CD1c-positive myeloid dendritic cell (primary cell): ENCODE measurements around the gene ANXA2.
A peak's percentile ranks its signal among the peaks of the same experiment; 100 is the strongest.

Experiments used
- DNase-seq: peaks from one replicate; pipeline ENCODE4 v3.0.0-alpha.2; 2016; ENCODE audit errors: extremely low spot score

ANXA2 gene

DNA sequence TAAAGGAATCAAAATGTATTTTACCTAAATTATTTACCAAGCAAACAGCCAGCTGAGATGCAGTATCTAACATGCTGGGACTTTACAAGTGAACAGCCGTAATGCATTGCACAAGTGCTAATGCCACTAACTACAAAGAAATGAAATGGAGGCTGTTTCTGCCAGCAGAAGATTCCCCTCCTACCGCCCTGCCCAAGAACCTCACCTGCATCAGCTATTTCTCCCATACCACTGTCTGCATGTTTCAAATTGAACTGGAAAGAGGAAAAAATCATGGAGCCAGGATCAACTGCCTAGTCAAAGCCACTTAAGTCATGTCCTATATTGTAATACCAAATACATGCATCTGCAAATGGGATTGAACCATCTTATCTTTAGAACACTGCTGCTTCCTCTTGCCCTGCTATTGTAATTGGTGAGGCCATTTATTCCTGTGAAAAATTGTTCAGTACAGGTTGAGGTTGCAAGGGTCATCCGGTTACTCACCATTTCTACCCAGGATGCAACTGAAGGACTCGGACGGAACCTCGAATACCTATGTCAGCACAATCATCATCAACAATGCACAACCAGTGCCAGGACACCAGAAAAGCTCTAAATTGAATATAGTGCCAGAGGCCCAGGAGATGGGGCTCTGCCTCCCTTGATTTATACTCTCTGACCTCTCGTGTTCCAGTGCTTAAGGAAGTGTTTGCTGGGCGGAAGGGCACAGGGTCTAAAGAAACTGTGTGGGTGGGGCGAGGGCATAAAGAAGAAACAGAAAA lies 27.5 kb downstream of the ANXA2 start:
- peak; percentile 51 for DNase-seq

- no peak for DNase-seq
Observed at GRCh38 chr15:60369696-60370095, 28.1 kb downstream of the ANXA2 start.

DNA sequence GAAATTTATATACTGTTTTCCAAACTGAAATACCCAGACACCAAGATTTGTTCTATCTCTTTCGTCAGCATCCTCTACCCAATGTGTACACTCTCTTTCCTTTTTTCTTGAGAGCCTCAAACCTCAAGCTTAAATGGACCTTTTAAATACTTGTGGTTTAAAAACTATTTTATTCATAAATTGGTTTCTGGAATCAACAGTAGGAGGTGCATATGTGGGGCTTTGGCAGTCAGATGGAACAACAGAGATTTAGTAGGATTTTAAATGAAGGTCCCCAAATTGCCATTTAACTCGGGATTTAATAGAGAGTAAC lies 33.2 kb downstream of the ANXA2 start:
- no peak for DNase-seq

GRCh38 chr15:60363903-60364611 lies 33.7 kb downstream of the ANXA2 start:
- no peak for DNase-seq

- DNase-seq: no peak
Observed at GRCh38 chr15:60363087-60363549, 34.7 kb downstream of the ANXA2 start.

- peak; percentile 35 for DNase-seq
Observed at GRCh38 chr15:60362321-60363086, 35.3 kb downstream of the ANXA2 start.

DNA sequence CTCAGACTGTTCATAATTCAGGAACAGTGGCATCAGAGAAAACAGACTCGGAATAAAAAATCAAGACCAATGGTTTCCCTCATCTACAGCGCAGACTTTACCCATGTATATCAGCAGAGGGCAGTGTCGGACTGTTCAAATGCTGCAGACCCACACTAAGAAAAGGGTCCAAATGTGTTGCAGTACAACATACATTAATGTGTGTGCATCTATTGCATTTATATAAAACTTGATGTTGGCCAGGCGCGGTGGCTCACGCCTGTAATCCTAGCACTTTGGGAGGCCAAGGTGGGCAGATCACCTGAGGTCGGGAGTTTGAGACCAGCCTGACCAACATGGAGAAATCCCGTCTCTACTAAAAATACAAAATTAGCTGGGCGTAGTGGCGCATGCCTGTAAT lies 38.0 kb downstream of the ANXA2 start:
- DNase-seq: peak; percentile 54

DNA sequence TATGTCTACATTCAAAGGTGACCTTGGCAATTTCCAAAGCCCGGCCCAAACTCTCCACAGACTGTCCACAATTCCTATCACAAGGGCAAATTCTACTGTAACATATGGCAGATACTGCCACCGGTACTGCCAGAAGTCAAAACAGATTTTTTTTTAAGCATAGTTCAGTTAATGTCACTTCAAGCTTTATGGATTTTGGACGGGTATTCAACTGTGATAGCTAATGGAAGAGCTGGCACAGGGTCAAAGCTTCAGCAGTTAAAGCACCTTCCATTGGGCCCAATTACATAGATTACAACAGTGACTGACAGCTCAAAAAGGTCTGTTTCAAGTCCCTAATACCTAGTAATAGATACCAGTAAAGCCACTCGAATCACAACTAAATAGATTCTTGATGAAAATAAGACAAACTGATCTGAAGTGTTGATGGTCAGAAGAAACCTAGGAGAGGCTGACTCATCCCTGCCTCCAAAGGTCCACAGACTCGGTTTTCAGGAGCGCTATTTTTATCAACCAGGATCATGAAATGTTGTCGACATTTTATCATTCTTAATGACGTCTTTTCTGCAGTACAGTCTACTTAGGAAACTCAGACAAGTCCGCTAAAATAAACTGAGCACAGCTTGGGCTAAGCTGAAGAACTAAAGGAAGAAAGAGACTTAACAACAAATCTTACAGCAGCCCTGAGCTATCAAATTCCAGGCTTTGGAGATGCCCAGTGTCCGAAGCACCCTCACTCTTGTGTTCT lies 38.7 kb downstream of the ANXA2 start:
- no peak for DNase-seq

DNA sequence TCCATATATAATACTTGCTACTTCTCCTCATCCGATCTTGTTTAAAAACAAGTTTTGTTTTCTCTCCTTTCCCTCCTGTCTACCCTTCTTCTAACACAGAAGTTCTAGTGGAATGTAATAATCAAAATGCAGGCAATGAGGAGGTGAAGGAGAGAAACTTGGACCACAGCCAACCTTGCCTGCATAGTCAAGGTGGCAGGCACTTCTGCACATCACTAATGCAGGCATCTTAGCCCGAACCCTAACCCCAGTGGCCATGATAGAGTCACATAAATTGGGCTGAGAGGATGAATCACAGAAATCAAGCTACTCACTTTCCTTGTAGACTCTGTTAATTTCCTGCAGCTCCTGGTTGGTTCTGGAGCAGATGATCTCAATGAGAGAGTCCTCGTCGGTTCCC lies 41.0 kb downstream of the ANXA2 start:
- no peak for DNase-seq

DNA sequence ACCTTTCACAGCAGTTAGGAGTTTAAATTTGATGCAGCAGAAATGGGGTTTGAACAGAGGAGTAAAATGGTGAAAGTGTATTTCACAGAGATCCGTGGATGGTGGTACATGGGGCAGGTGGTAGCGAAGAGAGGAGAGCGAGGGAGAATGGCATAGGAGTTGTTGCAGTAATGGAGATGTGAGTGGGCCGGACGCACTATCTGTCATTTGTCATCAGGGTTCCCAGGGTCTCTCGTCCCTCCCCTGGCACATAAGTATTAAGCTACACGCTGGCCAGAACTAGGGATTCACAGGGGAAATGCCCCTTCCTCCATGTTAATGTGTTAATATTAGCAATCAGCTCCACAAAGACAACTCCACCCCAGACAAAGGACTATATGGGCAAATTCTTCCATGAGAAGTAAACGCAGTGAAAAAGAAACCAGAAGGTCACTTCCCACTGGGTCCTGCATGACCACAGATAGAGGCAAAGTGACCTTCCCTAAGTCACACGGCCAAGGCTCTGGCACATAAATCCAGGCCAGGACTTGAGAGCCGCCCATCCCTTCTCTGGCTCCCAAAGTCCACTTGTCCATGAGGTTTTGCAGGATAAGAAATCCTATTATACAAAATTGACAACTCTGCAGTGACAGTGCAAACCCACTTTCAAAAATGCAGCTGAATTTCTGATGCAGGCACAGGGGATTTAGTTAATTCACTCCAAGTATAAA lies 42.5 kb downstream of the ANXA2 start:
- no peak for DNase-seq

DNA sequence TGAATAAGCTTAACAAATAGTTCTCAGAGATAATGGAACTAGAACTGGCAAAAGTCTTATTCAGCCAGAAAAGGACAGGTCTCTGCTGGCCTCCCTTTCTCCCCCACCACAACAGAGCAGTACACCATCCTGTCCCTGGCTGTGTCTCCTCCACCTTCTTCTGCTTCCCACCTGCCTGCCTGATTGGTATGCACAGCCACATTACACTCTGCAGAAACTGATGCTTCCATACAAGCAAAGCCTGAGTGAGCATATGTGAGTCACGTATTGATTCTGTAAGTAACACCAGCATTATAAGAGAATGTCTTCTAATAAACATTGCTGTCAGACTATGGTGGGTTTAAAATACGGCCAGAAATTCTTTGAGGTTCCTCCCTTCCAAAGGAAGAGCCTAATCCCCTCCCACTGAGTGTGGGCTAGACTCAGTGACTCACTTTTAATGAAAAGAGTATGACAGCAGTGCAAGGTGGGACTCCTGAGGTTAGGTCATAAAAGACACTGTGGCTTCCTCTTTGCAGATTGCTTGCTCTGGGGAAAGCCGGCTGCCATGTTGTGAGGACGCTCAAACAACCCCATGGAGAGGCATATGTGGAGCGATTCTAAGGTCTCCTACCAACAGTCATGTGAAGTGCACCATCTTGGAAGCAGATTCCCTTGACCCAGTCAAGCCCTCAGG lies 44.4 kb downstream of the ANXA2 start:
- peak; percentile 22 for DNase-seq

- DNase-seq: no peak
Observed at GRCh38 chr15:60352525-60352924, 45.3 kb downstream of the ANXA2 start.

- no peak for DNase-seq
Observed at GRCh38 chr15:60351066-60351465, 46.7 kb downstream of the ANXA2 start.

- DNase-seq: no peak
Observed at GRCh38 chr15:60350108-60350507, 47.7 kb downstream of the ANXA2 start.

DNA sequence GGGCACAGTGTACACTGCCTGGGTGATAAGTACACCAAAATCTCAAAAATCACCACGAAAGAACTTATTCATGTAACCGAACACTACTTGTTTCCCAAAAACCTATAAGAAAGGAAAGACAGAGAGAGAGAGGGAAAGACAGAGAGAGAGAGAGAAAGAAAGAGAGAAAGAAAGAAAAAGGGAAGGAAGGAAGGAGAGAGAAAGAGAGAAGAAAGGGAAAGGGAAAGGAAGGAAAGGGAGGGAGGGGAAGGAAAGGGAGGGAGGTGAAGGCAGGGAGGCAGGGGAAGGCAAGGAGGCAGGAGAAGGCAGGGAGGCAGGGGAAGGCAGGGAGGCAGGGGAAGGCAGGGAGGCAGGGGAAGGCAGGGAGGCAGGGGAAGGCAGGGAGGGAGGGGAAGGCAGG lies 48.2 kb downstream of the ANXA2 start:
- DNase-seq: no peak

GRCh38 chr15:60347480-60348049 lies 50.2 kb downstream of the ANXA2 start:
- no peak for DNase-seq

GRCh38 chr15:60346653-60347052 lies 51.1 kb downstream of the ANXA2 start:
- no peak for DNase-seq

- no peak for DNase-seq
Observed at GRCh38 chr15:60346077-60346476, 51.7 kb downstream of the ANXA2 start.

DNA sequence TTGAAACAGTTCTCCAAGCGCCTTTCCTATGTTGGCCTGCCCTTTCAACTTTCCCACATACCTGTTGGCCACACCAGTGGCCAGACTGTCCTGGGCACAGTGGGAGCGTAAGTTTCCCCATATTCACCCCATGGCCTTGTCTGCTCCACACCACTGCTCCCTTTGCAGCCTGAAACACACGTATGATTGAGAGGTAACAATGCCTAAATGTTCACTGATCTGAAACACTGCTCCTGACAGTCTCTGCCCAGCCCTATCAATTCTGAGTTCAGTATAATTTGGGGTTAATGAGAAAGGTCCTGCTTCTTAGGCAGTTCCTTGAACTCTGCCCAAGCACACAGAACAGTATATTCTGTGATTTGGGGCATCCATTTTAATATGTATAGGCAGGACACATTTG lies 52.2 kb downstream of the ANXA2 start:
- DNase-seq: no peak

DNA sequence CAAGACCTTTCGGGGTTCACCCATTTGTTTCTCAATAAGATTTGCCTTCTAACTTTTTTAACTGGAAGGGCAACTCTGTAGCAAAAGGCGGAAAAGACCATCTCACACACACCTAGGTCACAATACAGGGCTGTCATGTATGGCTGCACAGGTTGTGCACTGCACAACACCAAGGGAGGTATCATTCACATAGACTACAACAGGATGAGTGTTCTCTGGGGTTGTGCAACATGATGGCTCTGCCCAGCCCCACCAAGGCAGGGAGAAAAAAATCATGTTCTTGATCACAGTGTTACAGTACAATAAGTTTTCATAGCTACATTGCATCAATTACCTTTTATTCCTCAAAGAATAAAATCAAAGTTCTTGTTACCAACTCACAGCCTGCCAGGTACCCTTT lies 52.8 kb downstream of the ANXA2 start:
- no peak for DNase-seq
